Hepatocyte (in vitro differentiated cells): ENCODE measurements around the gene NBAS. TPM values are rescaled to one million over a fixed set of nuclear protein-coding genes. Genes with fewer than 3 reads are reported as not detected.

Experiments used
- DNase-seq: peaks from one replicate; pipeline ENCODE4 v3.0.0-alpha.2; 2016; ENCODE audit warnings: low spot score
- H2AFZ ChIP-seq: fragments of 200-600 bp; sonication (generic); 2 replicates; pipeline ENCODE4 v1.6.0; 2016; ENCODE audit warnings: antibody characterized with exemption, mild to moderate bottlenecking
- H3K27ac ChIP-seq: fragments of 200-600 bp; sonication (generic); 2 replicates; pipeline ENCODE4 v1.5.1; 2016; ENCODE audit warnings: mild to moderate bottlenecking
- H3K27me3 ChIP-seq: fragments of 200-600 bp; sonication (generic); 2 replicates; pipeline ENCODE4 v1.6.1; 2016
- H3K36me3 ChIP-seq: fragments of 200-600 bp; sonication (generic); replicated peaks from 2 replicates; pipeline ENCODE4 v1.5.1; 2016; ENCODE audit warnings: low read depth; ENCODE audit not compliant: insufficient read depth
- H3K4me1 ChIP-seq: fragments of 200-600 bp; sonication (generic); 2 replicates; pipeline ENCODE4 v1.5.1; 2016; ENCODE audit warnings: mild to moderate bottlenecking, moderate library complexity; ENCODE audit not compliant: insufficient read depth
- H3K4me2 ChIP-seq: fragments of 200-600 bp; sonication (generic); 2 replicates; pipeline ENCODE4 v1.6.0; 2016
- H3K4me3 ChIP-seq: fragments of 200-600 bp; sonication (generic); 2 replicates; pipeline ENCODE4 v1.5.1; 2016; ENCODE audit warnings: mild to moderate bottlenecking
- H3K79me2 ChIP-seq: fragments of 200-600 bp; sonication (generic); 2 replicates; pipeline ENCODE4 v1.6.0; 2017; ENCODE audit warnings: mild to moderate bottlenecking
- H3K9me2 ChIP-seq: fragments of 200-600 bp; sonication (generic); replicated peaks from 2 replicates; pipeline ENCODE4 v1.6.0; 2017; ENCODE audit warnings: mild to moderate bottlenecking; ENCODE audit not compliant: insufficient read depth
- H3K9me3 ChIP-seq: fragments of 200-600 bp; sonication (generic); 2 replicates; pipeline ENCODE4 v1.5.1; 2016; ENCODE audit warnings: low read depth, mild to moderate bottlenecking
- H4K20me1 ChIP-seq: fragments of 200-600 bp; sonication (generic); 2 replicates; pipeline ENCODE4 v1.6.0; 2016; ENCODE audit warnings: mild to moderate bottlenecking; ENCODE audit not compliant: insufficient read depth, poor library complexity, severe bottlenecking
- EZH2 ChIP-seq: fragments of 200-600 bp; sonication (generic); IDR thresholded peaks from 2 replicates; pipeline ENCODE4 v1.6.1; 2016; ENCODE audit warnings: antibody characterized with exemption, mild to moderate bottlenecking, borderline replicate concordance
- EZH2phosphoT487 ChIP-seq: fragments of 200-600 bp; sonication (generic); IDR thresholded peaks from one replicate; pipeline ENCODE4 v1.6.1; 2018; ENCODE audit warnings: antibody characterized with exemption, mild to moderate bottlenecking, low read depth, moderate library complexity; ENCODE audit not compliant: unreplicated experiment, severe bottlenecking
- WGBS: methylation state at CpG from one replicate; pipeline ENCODE4 v1.1.6; 2016; ENCODE audit warnings: low lambda C conversion rate; ENCODE audit errors: missing lambda C conversion rate; 5-methylcytosine and 5-hydroxymethylcytosine counted together
- polyA plus RNA-seq: library from polyadenylated mRNA; unstranded; fragments of >200 nt; fragmentation: Nextera tagmentation; extraction: Ambion mirVana; gene quantifications from 2 replicates; pipeline ENCODE4 v1.2.1, GENCODE V29; 2016
- total RNA-seq: library from RNA; depleted of rRNA; stranded (reverse); fragments of >200 nt; gene quantifications from 2 replicates; pipeline ENCODE4 v1.2.3, GENCODE V29; 2014
- TF ChIP-seq, protein P1 (sequence below): fragments of 200-600 bp; sonication (generic); IDR thresholded peaks from 2 replicates; pipeline ENCODE4 v1.5.1; 2016; ENCODE audit warnings: antibody characterized with exemption, mild to moderate bottlenecking; ENCODE audit not compliant: poor library complexity

Gene NBAS
- total and polyA plus RNA-seq, 2 experiments from 2014 or later = 20.8 to 47.2 TPM

DNA sequence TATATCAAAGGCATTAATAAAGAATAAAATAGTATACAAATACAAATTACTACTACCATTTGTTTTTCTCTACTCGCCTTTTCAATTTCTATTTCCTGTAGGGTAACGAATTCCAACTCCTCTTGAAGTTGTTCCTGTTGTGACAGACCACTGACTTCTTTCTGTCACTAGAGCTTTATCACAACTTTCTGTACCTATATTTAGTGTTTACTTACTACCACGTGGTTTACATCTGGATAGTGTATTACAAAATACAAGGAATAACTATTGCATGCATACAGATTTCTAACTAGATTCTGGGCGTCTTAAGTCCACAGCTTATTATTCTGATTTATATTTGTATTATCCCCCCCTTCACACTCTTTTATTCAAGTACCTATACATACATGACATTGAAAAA lies 22.3 kb downstream of the NBAS start:
- no peaks in the 10 kb centered on the region for H3K36me3 ChIP-seq
- no peak overlapping the region for H2AFZ ChIP-seq
- no peaks in the 10 kb centered on the region for H3K79me2 ChIP-seq
- no peaks in the 10 kb centered on the region for H3K4me1 ChIP-seq
- no peak for DNase-seq
- 93% methylated on average over 4 of the region's 4 CpGs for whole genome bisulfite sequencing
- H3K27me3 ChIP-seq = no peaks in the 10 kb centered on the region
- H3K4me3 ChIP-seq = no peak overlapping the region
- no peaks in the 10 kb centered on the region for H3K9me2 ChIP-seq
- H3K4me2 ChIP-seq = no peak overlapping the region
- no peak overlapping the region for H3K27ac ChIP-seq
- TF ChIP-seq EZH2 = no peak
- TF ChIP-seq EZH2phosphoT487 = no peak
- TF ChIP-seq, protein P1, sequence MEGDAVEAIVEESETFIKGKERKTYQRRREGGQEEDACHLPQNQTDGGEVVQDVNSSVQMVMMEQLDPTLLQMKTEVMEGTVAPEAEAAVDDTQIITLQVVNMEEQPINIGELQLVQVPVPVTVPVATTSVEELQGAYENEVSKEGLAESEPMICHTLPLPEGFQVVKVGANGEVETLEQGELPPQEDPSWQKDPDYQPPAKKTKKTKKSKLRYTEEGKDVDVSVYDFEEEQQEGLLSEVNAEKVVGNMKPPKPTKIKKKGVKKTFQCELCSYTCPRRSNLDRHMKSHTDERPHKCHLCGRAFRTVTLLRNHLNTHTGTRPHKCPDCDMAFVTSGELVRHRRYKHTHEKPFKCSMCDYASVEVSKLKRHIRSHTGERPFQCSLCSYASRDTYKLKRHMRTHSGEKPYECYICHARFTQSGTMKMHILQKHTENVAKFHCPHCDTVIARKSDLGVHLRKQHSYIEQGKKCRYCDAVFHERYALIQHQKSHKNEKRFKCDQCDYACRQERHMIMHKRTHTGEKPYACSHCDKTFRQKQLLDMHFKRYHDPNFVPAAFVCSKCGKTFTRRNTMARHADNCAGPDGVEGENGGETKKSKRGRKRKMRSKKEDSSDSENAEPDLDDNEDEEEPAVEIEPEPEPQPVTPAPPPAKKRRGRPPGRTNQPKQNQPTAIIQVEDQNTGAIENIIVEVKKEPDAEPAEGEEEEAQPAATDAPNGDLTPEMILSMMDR = no peak
- H3K9me3 ChIP-seq = no peaks in the 10 kb centered on the region
- H4K20me1 ChIP-seq = no peaks in the 10 kb centered on the region

DNA sequence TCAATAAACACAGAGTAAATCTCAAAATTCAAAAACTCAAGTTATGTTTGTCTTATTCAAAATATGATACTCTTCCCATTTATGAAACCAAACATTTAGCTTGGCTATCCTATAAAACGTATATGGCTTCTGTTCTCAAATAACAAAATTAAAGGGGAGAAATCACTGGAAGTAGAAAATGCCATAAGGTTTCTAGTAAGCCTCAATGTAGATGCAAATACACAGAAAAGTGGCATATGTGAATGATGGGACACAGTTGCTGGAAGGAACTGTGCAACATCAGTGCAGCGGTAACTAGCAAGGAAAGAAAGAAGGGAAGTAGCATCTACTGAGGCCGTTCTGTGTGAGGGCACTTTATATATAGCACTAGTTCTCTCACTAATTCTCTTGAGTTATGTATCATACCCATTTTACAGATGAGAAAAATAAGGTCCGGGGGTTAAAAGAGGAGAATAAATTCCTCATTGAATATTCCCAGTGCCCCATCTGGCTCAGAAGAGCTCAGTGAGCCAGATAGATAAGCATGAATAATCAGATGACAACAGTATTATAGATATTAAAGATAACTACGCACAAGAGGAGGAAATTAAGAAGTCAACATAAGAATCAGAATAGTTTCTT lies 27.2 kb downstream of the NBAS start:
- Histone ChIP-seq H3K36me3 (no peaks in the 10 kb centered on the region), H3K4me3 (no peak overlapping the region), H3K9me3 (no peaks in the 10 kb centered on the region), H3K4me2 (no peak overlapping the region), H3K4me1 (no peaks in the 10 kb centered on the region), H4K20me1 (no peaks in the 10 kb centered on the region), H3K9me2 (no peaks in the 10 kb centered on the region), H3K27ac (no peak overlapping the region), H3K79me2 (no peaks in the 10 kb centered on the region), H3K27me3 (no peaks in the 10 kb centered on the region), H2AFZ (no peak overlapping the region)
- WGBS = 94% methylated on average over 5 of the region's 5 CpGs
- TF ChIP-seq, protein P1 = no peak
- no peak for TF ChIP-seq EZH2
- DNase-seq = no peak

DNA sequence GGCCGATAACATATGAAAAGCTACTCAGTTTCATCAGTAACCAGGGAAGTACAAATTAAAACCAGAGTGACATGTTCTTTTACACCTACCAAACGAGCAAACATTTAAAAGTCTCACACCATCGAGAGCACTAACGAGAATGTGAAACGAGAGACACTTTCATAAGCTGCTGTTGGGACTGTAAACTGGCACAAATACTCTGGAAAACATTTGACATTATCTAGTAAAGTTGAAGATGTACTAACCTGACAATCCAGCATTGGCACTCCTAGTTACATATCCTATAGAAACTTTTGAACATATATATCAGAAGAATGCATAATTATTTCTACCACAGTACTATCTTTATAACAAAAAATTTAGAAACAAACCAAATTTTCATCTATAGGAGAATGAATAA lies 28.1 kb downstream of the NBAS start:
- H2AFZ ChIP-seq = no peak overlapping the region
- no peak overlapping the region for H3K27ac ChIP-seq
- H3K4me1 ChIP-seq = no peaks in the 10 kb centered on the region
- no peak overlapping the region for H3K4me3 ChIP-seq
- no peaks in the 10 kb centered on the region for H3K79me2 ChIP-seq
- 96% methylated on average over 5 of the region's 5 CpGs for WGBS
- no peaks in the 10 kb centered on the region for H4K20me1 ChIP-seq
- no peaks in the 10 kb centered on the region for H3K9me3 ChIP-seq
- H3K27me3 ChIP-seq = no peaks in the 10 kb centered on the region
- no peaks in the 10 kb centered on the region for H3K36me3 ChIP-seq
- no peak overlapping the region for H3K4me2 ChIP-seq
- TF ChIP-seq EZH2 (no peak), EZH2phosphoT487 (no peak)
- TF ChIP-seq, protein P1 = no peak
- H3K9me2 ChIP-seq = no peaks in the 10 kb centered on the region
- no peak for DNase-seq
